ENCODE measurements around the gene RAD51B.

The RAD51B gene

GRCh38 chr14:68548194-68549076, 728.9 kb downstream of the RAD51B start (continued):
- no peak; the same call in 1 of the 2 replicates for TF ChIP-seq TSHZ1 (tag by site-specific recombination; IDR thresholded peaks at IDR 0.05; ENCODE audit: borderline replicate concordance)
- peak; percentile 92 for TF ChIP-seq ZBTB44 (tag by site-specific recombination; IDR thresholded peaks at IDR 0.05)
- no peak for TF ChIP-seq ZNF776 (tag by site-specific recombination; IDR thresholded peaks at IDR 0.05; ENCODE audit: borderline replicate concordance)
- peak; percentile 67 for TF ChIP-seq GLIS2 (tag by site-specific recombination; IDR thresholded peaks at IDR 0.05)
- no peak; the same call in 1 of the 2 replicates for TF ChIP-seq TRIM28 (IDR thresholded peaks at IDR 0.05; ENCODE audit: borderline replicate concordance, low read length)
- 0 out of 2 replicates have a peak, but pooled peaks have one; percentile 59 for TF ChIP-seq ZBTB21 (tag by site-specific recombination; IDR thresholded peaks at IDR 0.05)
- TF ChIP-seq ZNF112 (tag by site-specific recombination; IDR thresholded peaks at IDR 0.05) = no peak
- no peak for TF ChIP-seq ZNF670 (tag by site-specific recombination; IDR thresholded peaks at IDR 0.05; ENCODE audit: low read depth)
- no peak for TF ChIP-seq HOXC10 (CRISPR knock-in tag; IDR thresholded peaks at IDR 0.05)
- TF ChIP-seq ZSCAN23 (tag by site-specific recombination; IDR thresholded peaks at IDR 0.05) = peak; percentile 31; the same call in 1 of the 2 replicates
- TF ChIP-seq ZBTB48 (tag by site-specific recombination; IDR thresholded peaks at IDR 0.05) = peak; percentile 35; the same call in 1 of the 2 replicates
- peak; percentile 90 for TF ChIP-seq INSM2 (tag by site-specific recombination; IDR thresholded peaks at IDR 0.05)

GRCh38 chr14:68550338-68550715, 730.7 kb downstream of the RAD51B start:
- no peak for TF ChIP-seq ZBTB6 (tag by site-specific recombination; IDR thresholded peaks at IDR 0.05)
- TF ChIP-seq ZBTB44 (tag by site-specific recombination; IDR thresholded peaks at IDR 0.05) = no peak
- TF ChIP-seq ZNF561 (tag by site-specific recombination; IDR thresholded peaks at IDR 0.05; ENCODE audit: borderline replicate concordance) = no peak
- no peak for TF ChIP-seq BCL11A (tag by site-specific recombination; IDR thresholded peaks at IDR 0.05; ENCODE audit: low read depth)
- TF ChIP-seq ZNF514 (tag by site-specific recombination; IDR thresholded peaks at IDR 0.05) = no peak
- TF ChIP-seq ZNF114 (tag by site-specific recombination; IDR thresholded peaks at IDR 0.05) = no peak
- TF ChIP-seq ZNF560 (tag by site-specific recombination; IDR thresholded peaks at IDR 0.05; ENCODE audit: borderline replicate concordance) = no peak
- no peak for TF ChIP-seq KLF17 (tag by site-specific recombination; IDR thresholded peaks at IDR 0.05)
- TF ChIP-seq ZNF221 (tag by site-specific recombination; IDR thresholded peaks at IDR 0.05; ENCODE audit: borderline replicate concordance) = no peak
- no peak for TF ChIP-seq GLIS1 (tag by site-specific recombination; IDR thresholded peaks at IDR 0.05)
- no peak for TF ChIP-seq ZNF549 (tag by site-specific recombination; IDR thresholded peaks at IDR 0.05)
- no peak for TF ChIP-seq ZFP3 (tag by site-specific recombination; IDR thresholded peaks at IDR 0.05; ENCODE audit: low read depth)
- no peak for TF ChIP-seq ZSCAN16 (tag by site-specific recombination; IDR thresholded peaks at IDR 0.05)
- TF ChIP-seq GFI1B (tag by site-specific recombination; IDR thresholded peaks at IDR 0.05) = no peak
- no peaks in the 10 kb centered on the region for H3K9me3 ChIP-seq (ENCODE audit: control insufficient read depth, insufficient read depth, low read depth, low read length)
- H3K27ac ChIP-seq (ENCODE audit: extremely low read depth, low read depth, low read length) = no peak overlapping the region
- H3K4me3 ChIP-seq (ENCODE audit: low read depth, low read length) = no peak overlapping the region
- POLR2A ChIA-PET = no interaction called here
- H3K4me1 ChIP-seq (ENCODE audit: control insufficient read depth, insufficient read depth, low read length) = peaks cover 15% of the 10 kb centered on the region
- CTCF ChIA-PET = no interaction called here
- H3K36me3 ChIP-seq (ENCODE audit: control insufficient read depth in 2 of 2, insufficient read depth in 1 of 2, low read length in 2 of 2) = no peaks in the 10 kb centered on the region

Data from HEK293 (cell line).